HCT116 (cell line): ENCODE data around the gene LSMEM2. TPM values are rescaled to one million over a fixed set of nuclear protein-coding genes. Genes with fewer than 3 reads are reported as not detected.

Experiments
- ATAC-seq: fragments of 200-7000 bp; cut with Tn5 transposase; 2 replicates; pipeline ENCODE4 v1.9.1; 2020; ENCODE audit warnings: mild to moderate bottlenecking, moderate library complexity
- BruUV-seq: library from RNA; stranded (reverse); fragments of 400-500 nt; replicated peaks from 2 replicates; lab custom pipeline; 2021; lab: Mats Ljungman, UMichigan
- CTCF ChIA-PET: fragments of 300-600 bp; sonication (Branson Sonifier 250); formaldehyde crosslinking; loops from one replicate; lab custom pipeline; 2021; ENCODE audit warnings: antibody characterized with exemption; lab: Charles Lee
- POLR2A ChIA-PET: fragments of 300-600, 350-600 bp; sonication (Branson Sonifier 250); formaldehyde crosslinking; loops from one replicate; lab custom pipeline; 2021; ENCODE audit warnings: antibody characterized with exemption; lab: Charles Lee
- RAD21 ChIA-PET, 2 experiments: fragments of 300-600 bp; sonication (Branson Sonifier 250); formaldehyde crosslinking; loops; one replicate each; lab custom pipeline; 2023; ENCODE audit warnings: low total read pairs in 2 of 2; ENCODE audit not compliant: uncharacterized antibody in 2 of 2, unreplicated experiment in 2 of 2, low non-redundant PET in 1 of 2; lab: Charles Lee
- DNase-seq: peaks from one replicate; pipeline ENCODE4 v3.0.0-alpha.2; 2010; ENCODE audit warnings: low read depth, low spot score
- H2AFZ ChIP-seq: fragments of 200-600 bp; shearing (Covaris generic), sonication (generic); 2 replicates; pipeline ENCODE4 v1.6.1; 2017; ENCODE audit warnings: low read depth, mixed run types, mixed read lengths, antibody characterized with exemption, low read length; ENCODE audit not compliant: poor library complexity, severe bottlenecking
- H3K27ac ChIP-seq: 2 replicates; pipeline ENCODE4 v1.5.1; 2012; ENCODE audit warnings: low read depth, low read length
- H3K27me3 ChIP-seq: fragments of 200-600 bp; sonication (generic); 2 replicates; pipeline ENCODE4 v1.6.1; 2016; ENCODE audit warnings: mixed run types, low read length, mixed read lengths; ENCODE audit not compliant: insufficient read depth
- H3K36me3 ChIP-seq, 2 experiments: fragments of 200-500 bp in 1 of 2; fragments of 200-600 bp in 1 of 2; sonication (Bioruptor generic) in 1 of 2; sonication (generic) in 1 of 2; 2 replicates each; pipeline versions ENCODE4 v1.5.1 to v1.6.1; 2014 to 2016; ENCODE audit warnings: low read length in 2 of 2, inconsistent platforms in 1 of 2, mixed read lengths in 1 of 2, mixed run types in 1 of 2; ENCODE audit not compliant: insufficient read depth in 2 of 2, control insufficient read depth in 1 of 2
- H3K4me1 ChIP-seq, 2 experiments: fragments of 200-600 bp in 1 of 2; sonication (generic) in 1 of 2; 2 replicates each; pipeline versions ENCODE4 v1.5.1 to v1.6.1; 2012 to 2017; ENCODE audit warnings: low read length in 2 of 2, inconsistent platforms in 1 of 2, mild to moderate bottlenecking in 1 of 2, mixed read lengths in 1 of 2, mixed run types in 1 of 2, moderate library complexity in 1 of 2; ENCODE audit not compliant: insufficient read depth in 2 of 2, control insufficient read depth in 1 of 2
- H3K4me2 ChIP-seq: fragments of 200-600 bp; sonication (generic); 2 replicates; pipeline ENCODE4 v1.6.1; 2017; ENCODE audit warnings: mixed run types, low read length, mixed read lengths
- H3K4me3 ChIP-seq, 2 experiments: fragments of 200-600 bp in 1 of 2; sonication (generic) in 1 of 2; replicated peaks in 1 of 2; 2 replicates each; pipeline ENCODE4 v1.5.1; 2011 to 2016; ENCODE audit warnings: low read length in 2 of 2, control low read depth in 1 of 2, low read depth in 1 of 2, mild to moderate bottlenecking in 1 of 2, mixed read lengths in 1 of 2, mixed run types in 1 of 2
- H3K79me2 ChIP-seq: fragments of 200-600 bp; sonication (generic); 2 replicates; pipeline ENCODE4 v1.6.1; 2017; ENCODE audit warnings: mild to moderate bottlenecking, mixed run types, low read length, moderate library complexity, mixed read lengths; ENCODE audit not compliant: insufficient read depth
- H3K9ac ChIP-seq: fragments of 200-600 bp; sonication (generic); 2 replicates; pipeline ENCODE4 v1.6.1; 2016; ENCODE audit warnings: low read length, mixed read lengths
- H3K9me2 ChIP-seq: fragments of 200-600 bp; sonication (generic), shearing (Covaris generic); 2 replicates; pipeline ENCODE4 v1.6.1; 2017; ENCODE audit warnings: mixed run types, mild to moderate bottlenecking, moderate library complexity; ENCODE audit not compliant: insufficient read depth
- H3K9me3 ChIP-seq, 2 experiments: fragments of 200-500 bp in 1 of 2; fragments of 200-600 bp in 1 of 2; sonication (Bioruptor generic) in 1 of 2; sonication (generic) in 1 of 2; 2 replicates each; pipeline ENCODE4 v1.6.1; 2014 to 2017; ENCODE audit warnings: low read length in 2 of 2, mixed read lengths in 2 of 2, inconsistent platforms in 1 of 2, low read depth in 1 of 2, mild to moderate bottlenecking in 1 of 2, mixed run types in 1 of 2, moderate library complexity in 1 of 2; ENCODE audit not compliant: control insufficient read depth in 1 of 2, insufficient read depth in 1 of 2
- H4K20me1 ChIP-seq: fragments of 200-600 bp; sonication (generic), shearing (Covaris generic); 2 replicates; pipeline ENCODE4 v1.6.1; 2017; ENCODE audit warnings: mixed run types, mild to moderate bottlenecking, moderate library complexity; ENCODE audit not compliant: insufficient read depth
- ATF3 ChIP-seq: IDR thresholded peaks from 2 replicates; pipeline ENCODE4 v1.6.1; 2012
- CBX3 ChIP-seq: IDR thresholded peaks from 2 replicates; pipeline ENCODE4 v1.6.1; 2012; ENCODE audit warnings: low read depth
- CEBPB ChIP-seq: IDR thresholded peaks from 2 replicates; pipeline ENCODE4 v1.6.1; 2012; ENCODE audit warnings: low read depth
- EGR1 ChIP-seq: IDR thresholded peaks from 2 replicates; pipeline ENCODE4 v1.6.1; 2012; ENCODE audit warnings: low read depth
- ELF1 ChIP-seq: IDR thresholded peaks from 2 replicates; pipeline ENCODE4 v1.6.1; 2012; ENCODE audit warnings: low read depth, borderline replicate concordance
- EZH2 ChIP-seq: fragments of 200-600 bp; sonication (generic); IDR thresholded peaks from 2 replicates; pipeline ENCODE4 v1.6.1; 2017; ENCODE audit warnings: antibody characterized with exemption, mixed run types
- POLR2A ChIP-seq: IDR thresholded peaks from 2 replicates; pipeline ENCODE4 v1.7.0; 2011; ENCODE audit warnings: borderline replicate concordance; ENCODE audit not compliant: insufficient read depth, insufficient read length; ENCODE audit errors: extremely low read depth
- RAD21 ChIP-seq: IDR thresholded peaks from 2 replicates; pipeline ENCODE4 v1.6.1; 2012; ENCODE audit warnings: low read depth, mild to moderate bottlenecking
- REST ChIP-seq: IDR thresholded peaks from 2 replicates; pipeline ENCODE4 v1.6.1; 2012; ENCODE audit warnings: low read depth
- SP1 ChIP-seq: IDR thresholded peaks from 2 replicates; pipeline ENCODE4 v1.6.1; 2012; ENCODE audit warnings: low read depth
- YY1 ChIP-seq: IDR thresholded peaks from 2 replicates; pipeline ENCODE4 v1.6.1; 2011; ENCODE audit warnings: low read length, low read depth, moderate library complexity, mild to moderate bottlenecking; ENCODE audit not compliant: insufficient replicate concordance; ENCODE audit errors: extremely low read depth
- ZBTB33 ChIP-seq: IDR thresholded peaks from 2 replicates; pipeline ENCODE4 v1.6.1; 2011; ENCODE audit warnings: mild to moderate bottlenecking, low read length, moderate library complexity; ENCODE audit not compliant: insufficient replicate concordance; ENCODE audit errors: extremely low read depth
- ZNF274 ChIP-seq: fragments of 200-500 bp; sonication (Bioruptor generic); IDR thresholded peaks from 2 replicates; pipeline ENCODE4 v1.6.1; 2014; ENCODE audit warnings: mild to moderate bottlenecking, low read depth, low read length, inconsistent platforms
- intact Hi-C: fragments of 100-400 bp; cut with micrococcal nuclease; formaldehyde crosslinking; loops from 2 replicates; pipeline ENCODE4 v1.10.0; 2022
- total RNA-seq: library from RNA; stranded (reverse); gene quantifications from one replicate; pipeline ENCODE4 v1.2.1, GENCODE V29; 2021; ENCODE audit not compliant: unreplicated experiment

Gene LSMEM2
- total RNA-seq, 1 experiment from 2014 or later: not detected

GRCh38 chr3:50233176-50233575 lies 45.7 kb upstream of the LSMEM2 start (continued):
- TF ChIP-seq REST: no peak

GRCh38 chr3:50235716-50236483 lies 43.0 kb upstream of the LSMEM2 start, which contains the start of gene GNAI2:
GNAI2 (plus strand) TSS chr3:50236204; CDS start chr3:50236336, 132 bp downstream.
- intact Hi-C loops: loop anchor here (1.0 kb wide), 2 partner anchors 9 to 15 kb away; no protein-coding TSS in a partner anchor
- H3K4me1 ChIP-seq: peaks cover 43 to 55% of the 10 kb centered on the region in 2 experiments
- peak; percentile 88 for TF ChIP-seq POLR2A
- no peak for TF ChIP-seq ELF1
- no peak for TF ChIP-seq ZNF274
- TF ChIP-seq CEBPB: no peak
- no peak for TF ChIP-seq EGR1
- TF ChIP-seq REST: no peak
- TF ChIP-seq EZH2: no peak
- TF ChIP-seq YY1: peak; percentile 45
- TF ChIP-seq CBX3: no peak
- no peak for TF ChIP-seq ATF3
- TF ChIP-seq ZBTB33: peak; percentile 36
- no peak for TF ChIP-seq SP1
- no peak for TF ChIP-seq RAD21

More at GRCh38 chr3:50235716-50236483, 43.0 kb upstream of the LSMEM2 start, which contains the start of gene GNAI2:
- ChIA-PET POLR2A (interaction anchor here (0.7 to 3.5 kb wide), 17 partner anchors 10 to 365 kb away, joined by 3 to 34 read pairs (median 4); partner anchors contain the start of genes HYAL3, IFRD2, NAA80 and SLC38A3), CTCF (interaction anchor here (0.7 to 2.9 kb wide), 11 partner anchors 9 to 696 kb away, joined by 3 to 26 read pairs (median 4); no protein-coding TSS in a partner anchor), RAD21 (interaction anchor here (0.6 to 1.1 kb wide), 3 partner anchors 9 to 14 kb away, joined by 3 to 7 read pairs (median 6); no protein-coding TSS in a partner anchor)
- no peaks in the 10 kb centered on the region for H3K9me3 ChIP-seq
- H3K27ac ChIP-seq: peak within 1 kb of the TSS; percentile 81
- no peaks in the 10 kb centered on the region for H3K27me3 ChIP-seq
- no peaks in the 10 kb centered on the region for H3K9me2 ChIP-seq
- H2AFZ ChIP-seq: no peak within 1 kb of the TSS
- H3K9ac ChIP-seq: peak within 1 kb of the TSS; percentile 79
- no TSS peak for BruUV-seq
- H3K36me3 ChIP-seq: peaks cover 0 to 5% of the 10 kb centered on the region in 2 experiments; a peak in 1 of 4 replicates
- DNase-seq (peak; percentile 93), ATAC-seq (peak; percentile 92)
- H3K4me2 ChIP-seq: peak within 1 kb of the TSS; percentile 86
- peak within 1 kb of the TSS; percentile 80 to 89 for H3K4me3 ChIP-seq
- 0 out of 2 replicates have a peak, but pooled peaks cover 4% of the 10 kb centered on the region for H4K20me1 ChIP-seq
- peaks cover 46% of the 10 kb centered on the region for H3K79me2 ChIP-seq
